GM21717 (cell line): ENCODE measurements around the gene CTNS.

Source experiments
- ATAC-seq: cut with Tn5 transposase; IDR thresholded peaks from one replicate; pipeline ENCODE4 v1.9.1; 2021; ENCODE audit warnings: mild to moderate bottlenecking, moderate library complexity; ENCODE audit not compliant: unreplicated experiment

The CTNS gene

DNA sequence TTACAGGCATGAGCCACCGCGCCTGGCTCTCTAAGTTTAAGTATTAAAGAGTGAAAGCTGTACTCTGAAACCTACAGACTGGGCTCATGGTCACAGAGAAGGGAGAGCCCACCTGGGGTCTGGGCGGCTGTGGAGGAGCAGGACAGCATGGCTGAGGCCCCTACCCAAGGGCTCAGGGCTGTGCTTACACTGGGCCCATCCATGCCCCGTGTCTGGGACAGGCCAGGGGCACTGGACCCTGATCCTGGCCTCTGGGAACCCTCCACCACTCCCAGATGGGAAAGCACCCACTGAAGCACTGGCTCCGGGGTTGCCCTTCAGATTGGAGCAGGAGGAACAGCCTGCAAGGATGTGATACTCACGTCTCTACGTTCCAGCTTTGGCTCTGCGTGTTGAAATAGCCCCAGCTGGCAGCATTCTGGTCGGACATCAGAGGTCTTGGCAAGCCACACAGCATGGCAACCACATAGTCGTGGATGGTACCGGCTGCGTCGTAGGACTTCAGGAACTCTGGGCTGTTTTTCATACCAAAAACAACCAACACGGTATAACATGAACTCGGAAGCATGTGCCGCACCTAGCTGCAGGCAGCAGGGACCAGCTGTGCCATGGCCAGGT lies 13.5 kb upstream of the CTNS start:
- no peak for ATAC-seq

GRCh38 chr17:3626831-3627768 lies 9.5 kb upstream of the CTNS start:
- no peak for ATAC-seq

DNA sequence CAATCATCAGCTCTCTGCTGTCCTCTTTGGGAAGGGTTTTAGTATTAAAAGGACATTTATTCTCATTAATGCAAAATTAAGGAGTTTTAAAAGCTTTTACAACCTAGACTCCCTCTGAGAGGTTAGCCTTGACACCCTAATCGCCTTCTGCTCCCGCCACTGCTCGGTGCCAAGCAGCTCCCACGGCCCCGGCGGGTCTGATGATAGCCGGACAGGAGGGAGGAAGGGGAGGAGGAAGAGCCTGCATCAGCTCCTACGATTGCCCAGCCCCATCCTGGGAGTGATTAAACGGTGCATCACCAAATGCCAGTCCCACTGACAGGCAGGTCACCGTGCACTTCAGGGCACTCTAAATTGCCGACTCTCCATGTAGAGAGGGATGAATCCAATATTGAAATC lies 8.8 kb upstream of the CTNS start:
- ATAC-seq: no peak

DNA sequence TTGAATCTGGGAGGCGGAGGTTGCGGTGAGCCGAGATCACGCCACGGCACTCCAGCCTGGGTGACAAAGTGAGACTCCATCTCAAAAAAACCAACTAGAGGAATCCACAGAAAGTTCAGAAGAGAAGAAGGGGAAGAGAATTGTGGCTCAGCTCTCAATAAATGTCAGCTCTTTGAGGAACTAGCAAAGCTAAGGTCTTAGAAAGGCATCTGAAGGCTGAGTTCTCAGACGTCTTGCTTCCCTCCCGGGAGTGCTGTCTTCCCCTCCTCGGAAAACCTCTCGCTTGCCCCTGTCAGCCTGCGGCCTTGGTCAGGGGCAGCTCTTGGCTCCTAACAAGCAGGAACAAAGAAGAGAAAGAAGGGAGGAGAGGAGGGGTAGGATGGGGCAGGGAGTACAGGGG lies 5.8 kb upstream of the CTNS start:
- ATAC-seq: no peak

- ATAC-seq: no peak
Observed at GRCh38 chr17:3632287-3632686, 4.3 kb upstream of the CTNS start.

- peak; percentile 1 for ATAC-seq
Observed at GRCh38 chr17:3635474-3636153, 946 bp upstream of the CTNS start.

GRCh38 chr17:3636908-3637373 lies 381 bp downstream of the CTNS start:
- peak; percentile 11 for ATAC-seq

GRCh38 chr17:3639981-3640596 lies 3.5 kb downstream of the CTNS start:
- no peak for ATAC-seq

- no peak for ATAC-seq
Observed at GRCh38 chr17:3641014-3641413, 4.5 kb downstream of the CTNS start.

DNA sequence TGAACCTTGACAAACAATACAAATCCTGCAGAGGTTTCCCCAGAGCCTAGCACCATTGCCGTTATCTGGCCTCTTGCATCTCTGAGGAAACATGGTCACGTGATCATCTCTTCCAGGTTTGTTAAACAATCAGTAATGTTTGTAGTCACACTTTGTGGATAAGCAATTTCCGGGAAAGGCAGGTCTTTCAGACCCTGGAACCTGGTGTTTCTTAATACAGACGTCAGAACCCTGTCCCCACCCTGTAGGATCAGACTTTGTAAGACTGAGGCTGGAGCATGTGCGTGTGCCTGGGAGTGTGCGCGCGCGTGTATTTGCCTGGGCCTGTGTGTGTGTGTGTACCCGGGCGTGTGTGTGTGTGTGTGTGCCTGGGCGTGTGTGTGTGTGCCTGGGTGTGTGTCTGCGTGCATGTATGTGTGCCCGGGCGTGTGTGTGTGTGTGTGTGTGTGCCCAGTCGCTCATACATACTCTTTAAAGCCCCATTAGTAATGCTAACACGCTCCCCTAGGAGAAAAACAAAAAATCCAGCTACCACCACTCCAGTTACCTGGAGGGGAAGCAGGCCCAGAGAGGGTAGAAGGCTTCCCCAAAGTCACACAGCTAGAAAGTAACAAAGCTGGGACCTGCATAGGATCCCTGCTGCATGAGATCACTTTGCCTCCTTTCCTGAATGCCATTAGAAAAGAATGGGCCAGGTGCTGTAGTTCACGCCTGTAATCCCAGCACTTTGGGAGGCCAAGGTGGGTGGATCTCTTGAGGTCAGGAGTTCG lies 5.3 kb downstream of the CTNS start:
- ATAC-seq: no peak

DNA sequence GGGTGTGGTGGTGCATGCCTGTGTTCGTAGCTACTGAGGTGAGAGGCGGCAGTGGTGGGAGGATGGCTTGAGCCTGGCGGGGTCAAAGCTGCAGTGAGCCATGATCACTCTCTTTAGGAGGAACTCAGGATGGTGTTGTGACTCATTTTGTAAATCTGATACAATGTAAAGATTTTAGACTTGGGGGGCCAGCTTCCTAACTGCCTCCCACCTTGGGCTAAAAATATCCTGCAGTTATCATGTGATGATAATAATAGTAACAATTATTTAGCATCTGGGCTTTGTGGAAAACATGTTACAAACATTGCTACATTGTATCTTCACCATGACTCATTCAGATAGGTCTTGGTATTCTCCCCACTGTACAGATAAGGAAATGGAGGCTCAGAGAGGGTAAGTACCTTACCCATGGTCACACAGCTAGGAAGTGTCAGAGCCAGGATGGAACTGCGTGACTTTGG lies 7.4 kb downstream of the CTNS start:
- no peak for ATAC-seq

DNA sequence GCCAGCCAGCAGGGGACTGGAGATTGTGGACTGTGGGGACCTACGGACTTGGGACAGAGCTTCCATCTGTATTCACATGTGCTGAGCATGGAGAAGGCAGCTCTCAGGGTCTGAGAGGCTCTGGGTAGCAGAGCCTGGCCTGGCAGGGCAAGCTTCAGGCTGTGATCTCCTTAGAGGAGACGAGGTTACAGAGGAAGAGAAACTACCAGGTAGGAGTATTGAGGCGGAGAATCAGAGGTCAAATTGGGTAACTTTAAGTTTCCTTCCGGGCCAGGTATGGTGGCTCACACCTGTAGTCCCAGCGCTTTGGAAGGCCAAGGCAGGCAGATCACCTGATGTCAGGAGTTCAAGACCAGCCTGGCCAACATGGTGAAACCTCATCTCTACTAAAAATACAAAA lies 8.8 kb downstream of the CTNS start:
- ATAC-seq: no peak

GRCh38 chr17:3647251-3647650 lies 10.7 kb downstream of the CTNS start:
- no peak for ATAC-seq

DNA sequence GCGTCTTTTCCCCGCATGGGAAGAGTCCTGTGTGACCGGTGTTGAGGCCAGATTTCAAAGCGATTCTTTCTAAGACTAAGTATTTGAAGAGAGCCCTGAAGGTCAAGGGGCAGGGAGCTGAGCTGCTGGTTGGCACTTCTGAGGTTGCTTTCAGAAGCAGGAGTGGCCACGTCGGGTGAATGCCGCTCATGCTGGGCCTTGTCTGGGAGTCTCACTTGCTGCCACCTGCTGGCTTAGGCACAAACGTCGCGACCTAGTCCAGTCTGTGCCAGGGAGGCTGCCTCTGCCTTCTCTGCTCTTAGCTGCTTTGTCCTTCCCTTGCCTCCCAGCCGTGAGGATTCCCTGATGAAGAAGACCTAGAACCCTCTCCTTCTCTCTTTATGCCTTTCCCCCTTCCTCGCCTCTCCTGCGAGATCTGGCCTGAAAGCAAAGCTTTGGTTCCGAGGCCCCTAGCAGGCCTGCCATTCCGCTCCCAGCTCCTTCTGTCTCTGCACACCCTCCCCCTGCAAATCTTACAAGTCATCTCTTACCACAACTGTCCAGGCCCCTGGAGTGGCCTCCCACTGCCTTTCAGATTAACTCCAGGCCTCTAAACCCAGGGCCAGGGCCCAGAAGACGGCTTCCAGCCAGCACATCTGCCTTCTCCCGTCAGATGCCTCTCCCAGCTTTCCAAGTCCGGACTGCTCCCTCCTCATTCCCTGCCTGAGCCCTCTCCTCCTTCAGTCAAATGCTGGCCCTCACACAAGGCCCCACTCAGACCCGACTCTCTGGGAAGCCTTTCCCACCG lies 11.4 kb downstream of the CTNS start:
- no peak for ATAC-seq

- no peak for ATAC-seq
Observed at GRCh38 chr17:3655766-3656165, 19.2 kb downstream of the CTNS start.

DNA sequence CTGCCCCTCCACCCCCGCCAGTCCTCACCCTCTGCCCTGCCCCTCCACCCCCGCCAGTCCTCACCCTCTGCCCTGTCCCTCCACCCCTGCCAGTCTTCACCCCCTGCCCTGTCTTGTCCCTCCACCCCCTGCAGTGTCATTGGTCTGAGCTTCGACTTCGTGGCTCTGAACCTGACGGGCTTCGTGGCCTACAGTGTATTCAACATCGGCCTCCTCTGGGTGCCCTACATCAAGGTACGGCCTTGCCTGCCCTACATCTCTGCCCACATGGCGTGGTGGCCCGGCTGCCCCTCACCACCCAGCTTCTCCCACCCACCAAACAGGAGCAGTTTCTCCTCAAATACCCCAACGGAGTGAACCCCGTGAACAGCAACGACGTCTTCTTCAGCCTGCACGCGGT lies 19.8 kb downstream of the CTNS start:
- ATAC-seq: no peak

- no peak for ATAC-seq
Observed at GRCh38 chr17:3656755-3657587, 20.4 kb downstream of the CTNS start.

DNA sequence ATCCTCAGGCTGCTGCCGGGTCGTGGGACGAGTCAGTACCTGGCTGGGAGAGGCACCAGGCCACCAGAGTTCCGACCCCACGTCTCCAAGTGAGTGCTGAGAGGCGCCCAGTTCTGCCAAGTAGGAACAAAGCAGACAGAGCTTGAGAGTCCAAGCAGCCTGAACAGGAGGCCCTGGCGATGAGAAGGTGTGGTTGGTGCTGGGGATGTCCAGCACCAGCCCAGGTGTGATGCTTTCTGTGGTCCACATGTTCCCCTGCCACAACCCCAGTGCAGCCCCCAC lies 21.0 kb downstream of the CTNS start:
- no peak for ATAC-seq
